H1 (cell line): ENCODE results near the gene KAZALD1. TPM values are rescaled to one million over a fixed set of nuclear protein-coding genes. Genes with fewer than 3 reads are reported as not detected.

Experiments
- ASH2L ChIP-seq: fragments of 200-600, 300-600 bp; sonication (generic); IDR thresholded peaks from one replicate; pipeline ENCODE4 v1.7.1; 2017; ENCODE audit warnings: low read length
- KDM1A ChIP-seq: fragments of 200-600, 300-600 bp; sonication (generic); IDR thresholded peaks from 2 replicates; pipeline ENCODE4 v1.7.1; 2016; ENCODE audit warnings: mild to moderate bottlenecking, low read length, borderline replicate concordance
- SAP30 ChIP-seq: fragments of 300-600 bp; sonication (generic); IDR thresholded peaks from 2 replicates; pipeline ENCODE4 v1.7.1; 2012; ENCODE audit warnings: low read length, moderate library complexity, mild to moderate bottlenecking, inconsistent platforms; ENCODE audit not compliant: insufficient read depth, insufficient replicate concordance
- SRF ChIP-seq: IDR thresholded peaks from 2 replicates; pipeline ENCODE4 v1.6.1; 2011; ENCODE audit warnings: mild to moderate bottlenecking, low read depth, low read length, moderate library complexity
- TAF7 ChIP-seq: optimal IDR thresholded peaks from 2 replicates; pipeline ENCODE3; 2011; ENCODE audit warnings: low read depth, mild to moderate bottlenecking, inconsistent platforms, low read length, moderate library complexity, borderline replicate concordance
- polyA plus RNA-seq, 7 experiments: library from polyadenylated mRNA; depleted of rRNA in 3 of 7; stranded (reverse) in 5 of 7; unstranded in 2 of 7; fragments of >200 nt in 5 of 7; fragments of 200-250 nt in 2 of 7; gene quantifications; 1 replicate in 5 of 7; 2 replicates in 1 of 7; 4 replicates in 1 of 7; pipeline versions ENCODE4 v1.2.1 to v1.2.3, GENCODE V29; 2011 to 2013; ENCODE audit warnings: missing spikeins in 2 of 7, mixed read lengths in 2 of 7
- total RNA-seq: library from RNA; stranded (reverse); fragmentation: NEBNext Ultra II Directional; extraction: Animal tissue kit (Norgen Biotek cat#: 25700); gene quantifications from 2 replicates; pipeline ENCODE4 v1.2.1, GENCODE V29; 2021
- TF ChIP-seq, protein P1 (sequence below): fragments of 300-600 bp; sonication (generic); IDR thresholded peaks from 2 replicates; pipeline ENCODE4 v1.7.1; 2012; ENCODE audit warnings: low read length, moderate library complexity, mild to moderate bottlenecking, inconsistent platforms; ENCODE audit not compliant: insufficient replicate concordance

KAZALD1 gene
- total and polyA plus RNA-seq, 2 of the 8 experiments (the other 6 are each of a cell fraction or from before 2014, with no cell fraction given): 0.65 to 1.9 TPM

DNA sequence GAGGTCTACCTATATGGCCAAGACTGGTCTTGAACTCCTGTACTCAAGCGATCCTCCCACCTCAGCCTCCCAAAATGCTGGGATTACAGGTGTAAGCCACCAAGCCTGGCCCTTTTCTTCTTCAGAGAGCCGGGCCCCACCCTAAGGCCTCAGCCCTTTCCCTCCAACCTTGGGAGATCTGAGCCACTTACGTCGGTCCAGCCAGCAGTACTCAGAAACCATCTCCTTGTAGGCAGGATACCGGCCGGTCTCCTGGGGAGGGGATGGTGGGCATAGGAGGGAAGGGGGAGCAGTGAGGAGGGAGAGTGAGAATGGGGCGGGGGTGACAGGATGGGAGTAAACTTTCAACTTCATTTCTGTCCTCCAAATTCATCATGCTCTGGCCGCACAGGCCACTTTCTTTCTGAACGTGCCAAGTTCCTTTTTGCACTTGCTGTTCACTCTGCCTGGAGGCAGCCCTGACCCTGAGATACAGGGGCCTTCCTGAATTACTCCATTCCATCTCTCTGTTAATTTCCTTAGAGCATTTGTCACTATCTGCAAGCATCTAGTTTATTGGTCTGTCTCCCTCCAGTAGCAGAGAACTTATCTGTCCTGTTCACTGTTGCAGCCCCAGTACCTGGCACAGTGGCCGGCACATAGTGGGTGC is 41.2 kb upstream of the KAZALD1 start (continued):
- TF ChIP-seq, protein P1, sequence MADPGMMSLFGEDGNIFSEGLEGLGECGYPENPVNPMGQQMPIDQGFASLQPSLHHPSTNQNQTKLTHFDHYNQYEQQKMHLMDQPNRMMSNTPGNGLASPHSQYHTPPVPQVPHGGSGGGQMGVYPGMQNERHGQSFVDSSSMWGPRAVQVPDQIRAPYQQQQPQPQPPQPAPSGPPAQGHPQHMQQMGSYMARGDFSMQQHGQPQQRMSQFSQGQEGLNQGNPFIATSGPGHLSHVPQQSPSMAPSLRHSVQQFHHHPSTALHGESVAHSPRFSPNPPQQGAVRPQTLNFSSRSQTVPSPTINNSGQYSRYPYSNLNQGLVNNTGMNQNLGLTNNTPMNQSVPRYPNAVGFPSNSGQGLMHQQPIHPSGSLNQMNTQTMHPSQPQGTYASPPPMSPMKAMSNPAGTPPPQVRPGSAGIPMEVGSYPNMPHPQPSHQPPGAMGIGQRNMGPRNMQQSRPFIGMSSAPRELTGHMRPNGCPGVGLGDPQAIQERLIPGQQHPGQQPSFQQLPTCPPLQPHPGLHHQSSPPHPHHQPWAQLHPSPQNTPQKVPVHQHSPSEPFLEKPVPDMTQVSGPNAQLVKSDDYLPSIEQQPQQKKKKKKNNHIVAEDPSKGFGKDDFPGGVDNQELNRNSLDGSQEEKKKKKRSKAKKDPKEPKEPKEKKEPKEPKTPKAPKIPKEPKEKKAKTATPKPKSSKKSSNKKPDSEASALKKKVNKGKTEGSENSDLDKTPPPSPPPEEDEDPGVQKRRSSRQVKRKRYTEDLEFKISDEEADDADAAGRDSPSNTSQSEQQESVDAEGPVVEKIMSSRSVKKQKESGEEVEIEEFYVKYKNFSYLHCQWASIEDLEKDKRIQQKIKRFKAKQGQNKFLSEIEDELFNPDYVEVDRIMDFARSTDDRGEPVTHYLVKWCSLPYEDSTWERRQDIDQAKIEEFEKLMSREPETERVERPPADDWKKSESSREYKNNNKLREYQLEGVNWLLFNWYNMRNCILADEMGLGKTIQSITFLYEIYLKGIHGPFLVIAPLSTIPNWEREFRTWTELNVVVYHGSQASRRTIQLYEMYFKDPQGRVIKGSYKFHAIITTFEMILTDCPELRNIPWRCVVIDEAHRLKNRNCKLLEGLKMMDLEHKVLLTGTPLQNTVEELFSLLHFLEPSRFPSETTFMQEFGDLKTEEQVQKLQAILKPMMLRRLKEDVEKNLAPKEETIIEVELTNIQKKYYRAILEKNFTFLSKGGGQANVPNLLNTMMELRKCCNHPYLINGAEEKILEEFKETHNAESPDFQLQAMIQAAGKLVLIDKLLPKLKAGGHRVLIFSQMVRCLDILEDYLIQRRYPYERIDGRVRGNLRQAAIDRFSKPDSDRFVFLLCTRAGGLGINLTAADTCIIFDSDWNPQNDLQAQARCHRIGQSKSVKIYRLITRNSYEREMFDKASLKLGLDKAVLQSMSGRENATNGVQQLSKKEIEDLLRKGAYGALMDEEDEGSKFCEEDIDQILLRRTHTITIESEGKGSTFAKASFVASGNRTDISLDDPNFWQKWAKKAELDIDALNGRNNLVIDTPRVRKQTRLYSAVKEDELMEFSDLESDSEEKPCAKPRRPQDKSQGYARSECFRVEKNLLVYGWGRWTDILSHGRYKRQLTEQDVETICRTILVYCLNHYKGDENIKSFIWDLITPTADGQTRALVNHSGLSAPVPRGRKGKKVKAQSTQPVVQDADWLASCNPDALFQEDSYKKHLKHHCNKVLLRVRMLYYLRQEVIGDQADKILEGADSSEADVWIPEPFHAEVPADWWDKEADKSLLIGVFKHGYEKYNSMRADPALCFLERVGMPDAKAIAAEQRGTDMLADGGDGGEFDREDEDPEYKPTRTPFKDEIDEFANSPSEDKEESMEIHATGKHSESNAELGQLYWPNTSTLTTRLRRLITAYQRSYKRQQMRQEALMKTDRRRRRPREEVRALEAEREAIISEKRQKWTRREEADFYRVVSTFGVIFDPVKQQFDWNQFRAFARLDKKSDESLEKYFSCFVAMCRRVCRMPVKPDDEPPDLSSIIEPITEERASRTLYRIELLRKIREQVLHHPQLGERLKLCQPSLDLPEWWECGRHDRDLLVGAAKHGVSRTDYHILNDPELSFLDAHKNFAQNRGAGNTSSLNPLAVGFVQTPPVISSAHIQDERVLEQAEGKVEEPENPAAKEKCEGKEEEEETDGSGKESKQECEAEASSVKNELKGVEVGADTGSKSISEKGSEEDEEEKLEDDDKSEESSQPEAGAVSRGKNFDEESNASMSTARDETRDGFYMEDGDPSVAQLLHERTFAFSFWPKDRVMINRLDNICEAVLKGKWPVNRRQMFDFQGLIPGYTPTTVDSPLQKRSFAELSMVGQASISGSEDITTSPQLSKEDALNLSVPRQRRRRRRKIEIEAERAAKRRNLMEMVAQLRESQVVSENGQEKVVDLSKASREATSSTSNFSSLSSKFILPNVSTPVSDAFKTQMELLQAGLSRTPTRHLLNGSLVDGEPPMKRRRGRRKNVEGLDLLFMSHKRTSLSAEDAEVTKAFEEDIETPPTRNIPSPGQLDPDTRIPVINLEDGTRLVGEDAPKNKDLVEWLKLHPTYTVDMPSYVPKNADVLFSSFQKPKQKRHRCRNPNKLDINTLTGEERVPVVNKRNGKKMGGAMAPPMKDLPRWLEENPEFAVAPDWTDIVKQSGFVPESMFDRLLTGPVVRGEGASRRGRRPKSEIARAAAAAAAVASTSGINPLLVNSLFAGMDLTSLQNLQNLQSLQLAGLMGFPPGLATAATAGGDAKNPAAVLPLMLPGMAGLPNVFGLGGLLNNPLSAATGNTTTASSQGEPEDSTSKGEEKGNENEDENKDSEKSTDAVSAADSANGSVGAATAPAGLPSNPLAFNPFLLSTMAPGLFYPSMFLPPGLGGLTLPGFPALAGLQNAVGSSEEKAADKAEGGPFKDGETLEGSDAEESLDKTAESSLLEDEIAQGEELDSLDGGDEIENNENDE: no peak
- no peak for TF ChIP-seq KDM1A
- TF ChIP-seq SAP30: no peak
- TF ChIP-seq ASH2L: no peak
- TF ChIP-seq SRF: no peak
- TF ChIP-seq TAF7: no peak
